Ovary (tissue), 9 donors: Measurements from ENCODE around the gene RNF10. TPM values are rescaled to one million over a fixed set of nuclear protein-coding genes. Genes with fewer than 3 reads are reported as not detected.

Experiments used
- DNase-seq, 5 donors: peaks; one replicate each; pipeline ENCODE4 v3.0.0-alpha.2; 2019 to 2020
- H3K27ac ChIP-seq, 2 donors: fragments of 200-600 bp; one replicate each; pipeline versions ENCODE4 v1.5.1 to v1.8.0; 2019 to 2022
- H3K27me3 ChIP-seq: fragments of 200-600 bp; one replicate; pipeline ENCODE4 v1.8.0; 2022
- H3K36me3 ChIP-seq: fragments of 200-600 bp; sonication (generic); one replicate; pipeline ENCODE4 v1.5.1; 2019
- H3K4me1 ChIP-seq: one replicate; pipeline ENCODE4 v1.8.1; 2013; ENCODE audit warnings: mild to moderate bottlenecking, moderate library complexity; ENCODE audit not compliant: insufficient read depth
- H3K4me3 ChIP-seq: fragments of 200-600 bp; sonication (generic); one replicate; pipeline ENCODE4 v1.5.1; 2017
- H3K9me3 ChIP-seq, 2 donors: fragments of 200-600 bp in 1 of 2; sonication (generic) in 1 of 2; one replicate each; pipeline versions ENCODE4 v1.5.1 to v1.8.1; 2013 to 2019; ENCODE audit warnings: mild to moderate bottlenecking in 1 of 2, moderate library complexity in 1 of 2
- CTCF ChIP-seq, 3 donors: fragments of 450-650 bp in 2 of 3; fragments of 200-600 bp in 1 of 3; IDR thresholded peaks; one replicate each; pipeline versions ENCODE4 v1.5.1 to v1.8.0; 2016 to 2022; ENCODE audit warnings: antibody characterized with exemption in 3 of 3, mild to moderate bottlenecking in 1 of 3
- EP300 ChIP-seq: sonication (generic); formaldehyde crosslinking; IDR thresholded peaks from one replicate; pipeline ENCODE4 v1.6.1; 2017; ENCODE audit warnings: antibody characterized with exemption
- POLR2A ChIP-seq: fragments of 450-650 bp; IDR thresholded peaks from one replicate; pipeline ENCODE4 v1.6.1; 2017; ENCODE audit warnings: antibody characterized with exemption, mild to moderate bottlenecking, moderate library complexity
- WGBS, 3 donors: extraction: QIAGEN DNeasy Blood & Tissue Kit in 1 of 3; methylation state at CpG; one replicate each; pipeline versions ENCODE4 v1.1.5 to v1.1.7; 2013 to 2017; 5-methylcytosine and 5-hydroxymethylcytosine counted together
- intact Hi-C, 4 donors: fragments of 100-400 bp; cut with DNase I; formaldehyde crosslinking; loops; one replicate each; pipeline versions ENCODE4 v1.11.0 to v1.15.1; 2022 to 2023
- polyA plus RNA-seq, 2 donors: library from polyadenylated mRNA; stranded (reverse); fragments of 200-250 nt in 1 of 2; fragments of 350-450 nt in 1 of 2; fragmentation: Illumina TruSeq in 1 of 2; extraction: RNeasy Lipid Tissue Mini Kit (QIAGEN cat#74804) in 1 of 2; gene quantifications; one replicate each; pipeline ENCODE4 v1.2.3, GENCODE V29; 2013 to 2014
- total RNA-seq, 7 donors: library from RNA; depleted of rRNA in 2 of 7; stranded (reverse); fragments of >200 nt in 2 of 7; fragmentation: NEBNext Ultra II Directional in 3 of 7; extraction: Animal tissue kit (Norgen Biotek cat#: 25700) in 3 of 7; gene quantifications; one replicate each; pipeline versions ENCODE4 v1.1.0 to v1.2.4, GENCODE V29; 2016 to 2023
- donor health status: DM: no; HTN: no; CAD: no; lungs with moderate emphysema.
- donor health status: DM: no; HTN: no; CAD: no.
- donor health status: Bipolar disorder and iron deficiency.
- donor health status: DM: yes; HTN: yes; CAD: no.
- donor health status: DM: no; HTN: no; CAD: no.
- donor health status: DM: yes; HTN: yes; CAD: no.

Gene RNF10
- total and polyA plus RNA-seq, 9 donors: 59.7 to 190 (median 136) TPM

GRCh38 chr12:120581998-120582397 lies 47.8 kb downstream of the RNF10 start:
- no peaks in the 10 kb centered on the region for H3K9me3 ChIP-seq
- H3K36me3 ChIP-seq: no peaks in the 10 kb centered on the region
- intact Hi-C loops: loop anchor here in 3 of 4 donors (10.0 kb wide), 3 partner anchors 133 to 513 kb away; partner anchors contain the start of gene UNC119B (in 3 of the 3)
- H3K4me1 ChIP-seq: no peaks in the 10 kb centered on the region
- peak overlapping the region; percentile 48 for H3K4me3 ChIP-seq
- no peak overlapping the region for H3K27ac ChIP-seq
- no peak for DNase-seq
- 36 to 49% (median 36%) methylated on average over 9 of the region's 9 CpGs for WGBS, 3 donors
- TF ChIP-seq EP300 (no peak), POLR2A (no peak), CTCF (IDR thresholded peaks at IDR 0.05) (no peak)
- H3K27me3 ChIP-seq: no peaks in the 10 kb centered on the region

- H3K36me3 ChIP-seq: no peaks in the 10 kb centered on the region
- no peak overlapping the region for H3K27ac ChIP-seq
- intact Hi-C loops: loop anchor here in 3 of 4 donors (10.0 kb wide), 3 partner anchors 131 to 511 kb away; partner anchors contain the start of gene UNC119B (in 3 of the 3)
- DNase-seq: peak; percentile 47 to 81 (median 74)
- no peak overlapping the region for H3K4me3 ChIP-seq
- H3K27me3 ChIP-seq: no peaks in the 10 kb centered on the region
- no peaks in the 10 kb centered on the region for H3K4me1 ChIP-seq
- no peaks in the 10 kb centered on the region for H3K9me3 ChIP-seq
- 13 to 18% (median 18%) methylated on average over 20 of the region's 20 CpGs for WGBS, 3 donors
- peak; percentile 62 to 77 (median 64) for TF ChIP-seq CTCF (IDR thresholded peaks at IDR 0.05)
- no peak for TF ChIP-seq POLR2A
These were observed 49.4 kb downstream of the RNF10 start for GRCh38 chr12:120583478-120584030.

- H3K27me3 ChIP-seq: no peaks in the 10 kb centered on the region
- H3K4me3 ChIP-seq: peak overlapping the region; percentile 28
- 1 to 3% (median 2%) methylated on average over 32 to 65 of the region's 65 CpGs for WGBS, 3 donors
- TF ChIP-seq EP300 (no peak), POLR2A (no peak), CTCF (IDR thresholded peaks at IDR 0.05) (peak in 2 of 3 donors; percentile 17 to 30)
- no peak overlapping the region for H3K27ac ChIP-seq
- H3K9me3 ChIP-seq: no peaks in the 10 kb centered on the region
- H3K4me1 ChIP-seq: no peaks in the 10 kb centered on the region
- no peaks in the 10 kb centered on the region for H3K36me3 ChIP-seq
- intact Hi-C loops: loop anchor here in 3 of 4 donors (5.0 to 10.0 kb wide), 4 partner anchors 130 to 510 kb away; partner anchors contain the start of gene UNC119B (in 3 of the 3)
- DNase-seq: peak; percentile 21 to 70 (median 42)
These were observed 50.4 kb downstream of the RNF10 start for GRCh38 chr12:120584343-120585149.

- Histone ChIP-seq H3K9me3 (no peaks in the 10 kb centered on the region), H3K4me3 (no peak overlapping the region), H3K27me3 (no peaks in the 10 kb centered on the region), H3K36me3 (no peaks in the 10 kb centered on the region), H3K4me1 (no peaks in the 10 kb centered on the region), H3K27ac (no peak overlapping the region)
- no peak for DNase-seq
- intact Hi-C loops: loop anchor here in 3 of 4 donors (5.0 to 10.0 kb wide), 4 partner anchors 129 to 509 kb away; partner anchors contain the start of gene UNC119B (in 3 of the 3)
- WGBS, 3 donors: 63 to 70% (median 66%) methylated on average over 7 of the region's 7 CpGs
- TF ChIP-seq EP300 (no peak), POLR2A (no peak), CTCF (IDR thresholded peaks at IDR 0.05) (no peak)
These were observed 52.0 kb downstream of the RNF10 start for GRCh38 chr12:120586206-120586605.
